GM12874 (cell line): Measurements from ENCODE around the gene SLC7A9.

Experiments
- TF ChIP-seq, protein P1 (sequence below): IDR thresholded peaks from 2 replicates; pipeline ENCODE4 v1.5.1; 2011; ENCODE audit warnings: low read depth, mild to moderate bottlenecking, control low read depth, low read length, moderate library complexity; ENCODE audit not compliant: insufficient read depth

SLC7A9 gene

DNA sequence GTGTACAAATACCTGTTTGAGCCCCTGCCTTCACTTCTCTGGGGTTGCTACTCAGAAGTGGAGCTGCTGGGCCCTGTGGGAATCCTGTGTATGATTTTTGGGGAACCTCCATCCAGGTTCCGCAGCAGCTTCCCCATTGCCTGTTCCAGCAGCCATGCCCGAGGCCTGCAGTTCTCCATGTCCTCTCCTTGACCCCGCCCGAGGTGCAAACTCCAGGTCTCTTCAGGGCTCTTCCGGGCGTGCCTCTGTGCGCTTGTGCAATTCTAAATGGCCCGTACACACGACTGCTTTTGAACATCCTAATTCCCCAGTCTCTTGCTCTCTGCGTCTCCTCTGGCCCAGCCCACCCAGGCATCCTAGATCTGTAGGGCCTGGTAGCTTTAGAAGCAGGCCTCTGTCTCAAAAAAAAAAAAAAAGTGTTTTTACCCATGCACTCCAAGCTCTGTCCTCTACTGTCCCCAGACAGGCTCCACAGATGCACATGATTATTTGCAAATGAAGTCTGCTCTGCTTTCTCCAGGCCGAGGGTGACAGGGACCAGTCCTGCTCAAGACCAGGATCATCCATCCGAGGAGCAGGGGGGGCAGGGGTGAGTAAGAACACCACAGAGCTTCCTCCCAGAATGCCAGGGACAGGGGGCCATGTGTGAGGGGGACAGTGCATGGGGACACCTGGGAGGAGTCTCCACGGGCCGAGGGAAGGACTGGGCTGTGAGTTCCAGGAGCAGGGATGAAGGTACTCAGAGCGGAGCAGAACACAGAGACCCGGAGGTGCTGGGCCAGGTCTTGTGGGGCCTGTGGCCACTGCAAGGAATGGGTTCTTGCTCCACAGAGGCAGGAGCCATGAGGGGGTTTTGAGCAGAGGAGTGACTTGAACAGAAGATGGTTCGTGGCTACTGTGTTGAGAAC lies 51.7 kb downstream of the SLC7A9 start:
- TF ChIP-seq, protein P1, sequence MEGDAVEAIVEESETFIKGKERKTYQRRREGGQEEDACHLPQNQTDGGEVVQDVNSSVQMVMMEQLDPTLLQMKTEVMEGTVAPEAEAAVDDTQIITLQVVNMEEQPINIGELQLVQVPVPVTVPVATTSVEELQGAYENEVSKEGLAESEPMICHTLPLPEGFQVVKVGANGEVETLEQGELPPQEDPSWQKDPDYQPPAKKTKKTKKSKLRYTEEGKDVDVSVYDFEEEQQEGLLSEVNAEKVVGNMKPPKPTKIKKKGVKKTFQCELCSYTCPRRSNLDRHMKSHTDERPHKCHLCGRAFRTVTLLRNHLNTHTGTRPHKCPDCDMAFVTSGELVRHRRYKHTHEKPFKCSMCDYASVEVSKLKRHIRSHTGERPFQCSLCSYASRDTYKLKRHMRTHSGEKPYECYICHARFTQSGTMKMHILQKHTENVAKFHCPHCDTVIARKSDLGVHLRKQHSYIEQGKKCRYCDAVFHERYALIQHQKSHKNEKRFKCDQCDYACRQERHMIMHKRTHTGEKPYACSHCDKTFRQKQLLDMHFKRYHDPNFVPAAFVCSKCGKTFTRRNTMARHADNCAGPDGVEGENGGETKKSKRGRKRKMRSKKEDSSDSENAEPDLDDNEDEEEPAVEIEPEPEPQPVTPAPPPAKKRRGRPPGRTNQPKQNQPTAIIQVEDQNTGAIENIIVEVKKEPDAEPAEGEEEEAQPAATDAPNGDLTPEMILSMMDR: no peak

DNA sequence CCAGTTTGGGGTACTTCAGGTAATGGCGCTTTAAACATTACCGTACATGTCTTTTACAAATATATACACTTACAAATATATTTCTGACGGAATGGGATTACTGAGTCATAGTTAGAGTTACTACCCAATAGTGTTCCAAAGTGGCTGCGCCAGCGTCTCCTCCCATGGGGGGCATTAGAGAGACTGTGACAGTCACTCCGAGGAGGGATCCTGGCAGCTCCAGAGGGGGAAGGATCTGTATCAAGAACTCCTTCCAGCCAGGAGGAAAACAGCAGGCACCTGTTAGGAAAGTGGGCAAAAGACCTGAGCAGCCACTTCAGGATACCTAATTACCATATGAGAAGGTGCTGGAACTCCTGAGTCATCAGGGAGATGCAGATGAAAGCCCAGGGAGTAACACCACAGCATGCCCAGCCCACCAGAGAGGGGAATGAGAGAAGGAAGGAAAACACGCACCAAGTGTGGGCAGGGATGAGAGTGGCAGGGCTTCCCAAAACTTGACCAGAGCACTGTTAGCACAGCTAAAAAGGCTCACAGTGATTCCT lies 52.9 kb downstream of the SLC7A9 start:
- TF ChIP-seq, protein P1: no peak

DNA sequence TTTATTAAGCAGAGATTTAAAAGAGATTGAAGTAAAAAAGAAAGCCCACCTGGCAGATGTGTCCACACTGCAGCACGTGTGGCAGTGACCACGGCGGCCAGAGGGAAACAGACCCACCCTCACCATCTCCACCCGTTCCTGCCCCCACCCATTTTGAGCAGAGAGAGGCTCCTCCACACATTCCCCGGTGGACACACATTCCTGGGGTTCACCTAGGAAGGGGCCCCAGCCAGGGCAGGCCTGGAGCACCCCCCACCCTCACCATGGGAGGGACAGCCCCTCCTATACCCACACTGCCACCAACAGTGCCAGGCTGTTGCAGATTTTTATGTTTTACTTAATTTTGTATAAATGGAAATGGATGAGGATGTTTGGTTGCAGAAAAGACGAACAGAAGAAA lies 54.9 kb downstream of the SLC7A9 start:
- TF ChIP-seq, protein P1: no peak

DNA sequence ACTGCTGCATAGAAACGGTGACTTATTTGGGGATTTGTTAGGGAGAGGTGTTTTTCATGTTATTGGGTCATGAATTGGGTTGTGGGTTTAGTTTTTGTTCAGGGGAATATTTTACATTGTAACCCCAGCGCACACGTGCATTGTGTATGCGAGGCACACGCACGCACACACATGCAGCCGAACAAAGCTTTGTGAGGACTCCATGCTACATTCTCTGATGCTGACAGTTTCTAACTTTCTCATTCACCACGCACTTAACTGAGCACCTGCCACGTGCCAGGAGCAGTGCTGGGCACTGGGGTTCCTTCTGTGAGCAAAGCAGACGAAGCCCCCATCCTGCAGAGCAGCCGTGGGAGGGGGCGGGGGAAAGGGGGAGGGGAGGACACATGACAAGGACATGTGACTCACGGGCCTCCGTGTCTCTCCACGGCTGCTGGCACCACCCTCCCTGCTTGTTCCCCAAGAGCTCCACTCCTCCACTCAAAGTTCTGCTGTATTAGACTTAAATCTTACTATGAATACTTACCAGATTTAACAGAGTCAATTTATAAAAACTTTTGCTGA lies 55.6 kb downstream of the SLC7A9 start:
- TF ChIP-seq, protein P1: no peak

DNA sequence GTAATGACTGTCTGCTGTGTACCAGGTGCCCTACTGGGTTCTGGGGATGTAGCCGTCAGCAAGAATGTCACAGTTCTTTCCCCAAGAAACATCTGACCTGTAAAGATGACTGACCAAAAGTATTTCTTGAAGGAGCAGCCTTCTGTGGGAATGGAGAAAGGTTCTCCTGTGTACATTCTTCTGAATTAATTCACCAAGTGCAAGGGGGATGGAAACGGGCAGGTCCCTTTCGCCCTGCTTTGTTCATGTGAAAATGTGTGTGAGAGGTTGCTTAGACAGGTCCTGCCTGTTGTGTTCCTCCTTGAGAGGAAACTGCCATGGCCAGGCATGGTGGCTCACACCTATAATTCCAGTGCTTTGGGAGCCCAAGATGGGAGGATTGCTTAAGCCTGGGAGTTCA lies 57.0 kb downstream of the SLC7A9 start:
- TF ChIP-seq, protein P1: no peak

DNA sequence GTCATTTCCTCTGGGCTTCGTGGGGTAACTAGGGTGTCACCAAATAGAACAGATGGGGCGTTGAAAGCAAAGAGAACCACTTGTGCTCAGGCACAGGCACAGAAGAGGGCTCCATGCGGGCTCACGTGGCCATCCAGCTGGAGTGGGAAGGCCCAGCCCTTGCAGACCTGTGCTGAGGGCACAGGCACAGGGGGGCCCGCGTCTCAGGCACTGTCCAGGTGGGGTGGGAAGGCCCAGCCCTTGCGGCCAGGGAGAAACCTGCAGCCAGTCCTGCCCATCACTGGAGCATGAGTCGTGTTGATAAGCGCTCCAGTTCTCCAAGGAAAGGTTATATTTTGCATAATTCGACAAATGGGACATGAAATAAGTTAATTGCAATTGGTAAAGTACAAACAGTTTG lies 57.5 kb downstream of the SLC7A9 start:
- TF ChIP-seq, protein P1: no peak

DNA sequence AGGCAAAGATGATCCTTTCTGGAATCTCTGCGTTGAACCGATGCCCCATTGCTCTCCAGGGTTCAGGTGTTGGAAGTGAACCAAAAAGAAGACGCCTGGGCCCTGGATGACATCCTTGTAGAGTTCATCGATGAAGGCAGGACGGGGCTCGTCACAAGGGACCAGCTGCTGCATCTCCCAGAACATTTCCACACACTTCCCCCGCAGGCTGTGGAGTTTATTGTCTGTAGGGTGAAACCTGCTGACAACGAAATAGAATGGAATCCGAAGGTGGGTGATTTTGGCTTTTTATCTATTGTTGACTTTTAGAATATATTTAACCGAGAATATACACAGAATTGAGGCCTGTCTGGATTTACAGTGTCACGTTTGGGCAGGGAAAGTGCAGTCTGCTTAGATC lies 58.4 kb downstream of the SLC7A9 start:
- TF ChIP-seq, protein P1: no peak
